Astrocyte of the hippocampus (primary cell): Measurements from ENCODE around the gene CDH15.
"Not testable (repeated sequence)": the region's sequence is repeated elsewhere in the genome, so short reads cannot be mapped to it uniquely, and the experiment has no call there.

Source experiments
- DNase-seq: peaks from one replicate; pipeline ENCODE4 v3.0.0; 2011; ENCODE audit warnings: low read depth, low spot score

Gene CDH15

DNA sequence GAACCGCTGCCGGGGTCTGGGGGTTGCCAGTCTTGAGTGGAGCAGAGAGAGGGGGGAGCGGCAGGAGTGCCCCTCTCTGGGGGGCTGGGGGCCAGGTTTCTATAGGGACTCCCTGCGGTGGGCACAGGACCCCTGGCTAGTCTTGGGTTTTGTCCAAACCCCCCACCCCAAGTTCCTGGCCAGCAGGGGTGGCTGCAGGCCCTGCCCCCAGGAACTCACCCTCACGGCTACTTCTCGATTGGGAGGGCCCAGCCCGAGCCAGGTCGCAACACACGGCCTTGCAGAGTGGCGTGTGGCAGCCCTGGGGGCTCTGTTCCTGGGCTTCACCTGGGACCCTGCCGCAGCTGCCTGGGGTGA, 601 bp downstream of the CDH15 start:
- DNase-seq: no peak

DNA sequence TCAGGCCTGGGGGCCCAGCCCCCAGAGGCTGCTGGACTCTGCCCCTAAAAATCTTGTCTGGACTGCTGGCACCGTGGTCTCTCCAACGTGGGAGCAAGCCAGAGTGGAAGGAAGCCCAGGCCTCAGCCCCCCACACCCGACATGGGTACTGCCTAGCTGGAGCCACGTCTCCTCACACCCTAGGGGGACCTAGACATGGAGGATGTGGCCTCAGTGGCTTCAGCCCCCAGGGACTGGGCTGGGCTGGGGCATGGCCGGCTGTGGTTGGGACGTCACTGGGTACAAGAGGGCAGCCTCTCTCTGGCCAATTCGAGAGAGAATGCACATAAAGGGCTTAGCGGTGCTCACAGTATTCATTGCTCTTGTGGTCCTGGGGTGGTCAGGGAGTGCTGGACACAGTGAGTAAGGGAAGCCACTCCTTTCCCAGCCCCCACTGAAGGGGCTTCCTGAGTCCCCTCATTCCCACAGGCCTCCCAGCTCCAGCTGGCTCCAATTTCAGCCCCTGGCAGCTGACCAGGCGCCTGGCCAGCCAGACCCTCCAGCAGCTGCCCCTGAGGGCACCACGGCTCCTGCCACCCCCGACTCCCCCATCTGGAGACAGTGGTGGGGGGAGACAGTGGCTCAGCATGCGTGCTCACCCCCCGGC, 1.1 kb downstream of the CDH15 start:
- no peak for DNase-seq

- no peak for DNase-seq
These were observed 1.8 kb downstream of the CDH15 start for GRCh38 chr16:89173174-89173921.

GRCh38 chr16:89174055-89174827, 2.7 kb downstream of the CDH15 start:
- DNase-seq: no peak

DNA sequence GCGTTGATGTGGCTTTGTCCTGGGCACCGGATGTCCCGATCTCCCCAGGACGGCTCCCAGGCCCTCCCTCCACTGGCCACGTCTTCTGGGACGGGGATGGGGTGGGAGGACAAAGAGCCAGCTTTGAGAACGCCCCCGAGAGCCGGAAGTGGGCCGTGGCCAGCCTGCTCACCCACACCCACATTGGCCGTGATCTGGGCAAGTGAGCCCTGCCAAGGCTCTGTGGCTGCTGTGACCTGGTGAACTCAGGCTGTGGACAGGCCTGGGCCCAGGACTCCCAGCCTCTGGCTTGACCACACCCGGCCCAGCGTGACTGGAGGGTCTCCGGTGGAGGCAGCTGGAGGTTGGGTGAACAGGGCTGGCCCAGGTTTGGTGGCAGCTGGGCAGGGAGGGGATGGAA, 3.3 kb downstream of the CDH15 start:
- DNase-seq: no peak

DNA sequence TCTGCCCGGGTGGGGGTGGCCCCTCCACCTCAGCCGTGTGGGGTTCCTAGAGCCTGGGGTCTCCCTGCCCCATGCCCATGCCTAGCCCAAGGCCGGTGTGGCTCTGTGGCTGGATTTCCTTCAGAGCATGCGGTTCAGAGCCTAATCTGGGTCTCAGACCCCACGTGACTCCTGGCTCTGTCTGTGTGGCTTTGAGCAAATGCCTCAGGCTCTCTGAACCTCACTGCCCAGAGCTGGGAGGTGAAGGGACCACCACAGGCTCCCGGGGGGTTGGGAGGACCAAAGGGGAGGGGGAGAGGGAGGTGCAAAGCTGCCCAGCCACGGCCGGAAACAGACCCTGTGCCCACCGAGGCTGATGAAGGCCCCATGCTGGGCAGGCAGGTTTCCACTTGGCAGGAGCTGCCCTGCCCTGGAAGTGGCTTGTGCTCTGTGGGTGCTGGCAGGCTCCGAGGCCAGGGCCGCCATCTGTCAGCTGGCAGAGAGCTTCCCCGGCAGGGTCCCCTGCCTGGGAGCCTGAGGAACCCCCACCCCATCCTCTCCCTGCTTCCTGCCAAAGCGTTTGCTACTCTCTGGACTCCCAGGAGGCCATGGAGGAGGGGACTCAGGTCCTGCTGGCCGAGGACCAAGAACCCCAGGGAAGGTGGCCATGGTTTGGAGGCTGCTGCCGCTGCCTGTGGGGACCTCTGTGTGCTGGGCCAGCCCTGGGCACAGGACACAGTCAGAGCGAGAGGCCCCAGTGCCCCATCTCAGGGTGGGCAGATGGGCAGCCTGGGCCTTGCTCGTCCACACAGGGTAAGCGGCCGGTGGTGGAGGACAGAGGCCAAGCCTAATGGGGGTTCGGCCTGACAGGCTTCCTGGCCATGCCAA, 4.0 kb downstream of the CDH15 start:
- DNase-seq: no peak

- no peak for DNase-seq
These were observed 4.7 kb downstream of the CDH15 start for GRCh38 chr16:89176147-89176690.

- DNase-seq: no peak
These were observed 5.2 kb downstream of the CDH15 start for GRCh38 chr16:89176717-89177116.

GRCh38 chr16:89177501-89177900, 6.0 kb downstream of the CDH15 start:
- DNase-seq: no peak

- DNase-seq: no peak
These were observed 7.1 kb downstream of the CDH15 start for GRCh38 chr16:89178453-89179147.

GRCh38 chr16:89179148-89179484, 7.6 kb downstream of the CDH15 start:
- DNase-seq: no peak

GRCh38 chr16:89179656-89180315, 8.2 kb downstream of the CDH15 start:
- no peak for DNase-seq

DNA sequence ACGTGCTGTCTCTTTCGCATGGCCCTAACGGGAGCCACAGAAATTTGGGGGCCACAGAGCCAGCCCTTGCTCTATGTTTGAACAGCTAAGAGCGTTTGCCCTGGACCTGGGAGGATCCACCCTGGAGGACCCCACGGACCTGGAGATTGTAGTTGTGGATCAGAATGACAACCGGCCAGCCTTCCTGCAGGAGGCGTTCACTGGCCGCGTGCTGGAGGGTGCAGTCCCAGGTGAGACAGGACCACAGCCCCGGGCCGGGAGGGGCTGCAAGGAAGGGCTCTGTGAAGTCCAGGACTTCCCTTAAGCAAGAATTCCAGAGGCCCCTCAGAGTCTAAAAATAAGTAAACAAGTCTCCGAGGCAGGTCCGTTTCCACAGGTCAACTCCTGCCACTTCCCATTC, 11.9 kb downstream of the CDH15 start:
- DNase-seq: no peak

DNA sequence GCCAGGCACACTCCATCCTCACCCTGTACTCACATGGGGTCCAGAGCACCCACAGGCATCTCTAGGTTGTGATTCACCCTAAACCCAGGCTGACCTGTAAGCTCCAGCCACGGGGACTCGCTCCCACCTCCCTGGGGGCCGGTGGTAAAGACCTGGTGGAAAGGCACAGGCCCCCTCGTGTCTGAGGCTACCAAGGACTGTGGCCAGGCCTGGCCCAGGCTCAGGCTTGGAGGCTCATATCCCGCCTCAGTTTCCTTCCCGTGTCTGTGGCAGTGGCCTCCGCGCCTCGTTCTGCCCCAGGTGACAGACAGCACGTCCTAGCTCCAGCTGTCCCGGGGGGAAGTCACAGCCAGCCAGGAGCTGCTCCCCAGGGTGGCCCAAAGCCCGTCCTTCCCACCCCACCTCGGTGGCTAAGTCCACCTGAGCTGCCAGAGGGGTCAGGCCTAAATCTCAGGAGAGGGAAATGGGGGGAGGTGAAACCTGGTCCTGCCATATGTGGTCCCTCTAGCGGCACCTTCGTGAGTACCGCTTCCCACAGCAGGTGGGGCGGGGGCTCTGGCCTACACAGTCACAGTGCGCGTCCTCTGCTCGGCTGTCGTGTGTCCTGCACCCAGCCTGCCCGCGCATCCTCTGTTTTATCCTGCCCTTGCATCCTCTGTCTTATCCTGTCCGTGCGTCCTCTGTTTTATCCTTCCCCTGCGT, 12.6 kb downstream of the CDH15 start:
- no peak for DNase-seq

GRCh38 chr16:89184677-89184932, 13.1 kb downstream of the CDH15 start:
- DNase-seq: no peak

DNA sequence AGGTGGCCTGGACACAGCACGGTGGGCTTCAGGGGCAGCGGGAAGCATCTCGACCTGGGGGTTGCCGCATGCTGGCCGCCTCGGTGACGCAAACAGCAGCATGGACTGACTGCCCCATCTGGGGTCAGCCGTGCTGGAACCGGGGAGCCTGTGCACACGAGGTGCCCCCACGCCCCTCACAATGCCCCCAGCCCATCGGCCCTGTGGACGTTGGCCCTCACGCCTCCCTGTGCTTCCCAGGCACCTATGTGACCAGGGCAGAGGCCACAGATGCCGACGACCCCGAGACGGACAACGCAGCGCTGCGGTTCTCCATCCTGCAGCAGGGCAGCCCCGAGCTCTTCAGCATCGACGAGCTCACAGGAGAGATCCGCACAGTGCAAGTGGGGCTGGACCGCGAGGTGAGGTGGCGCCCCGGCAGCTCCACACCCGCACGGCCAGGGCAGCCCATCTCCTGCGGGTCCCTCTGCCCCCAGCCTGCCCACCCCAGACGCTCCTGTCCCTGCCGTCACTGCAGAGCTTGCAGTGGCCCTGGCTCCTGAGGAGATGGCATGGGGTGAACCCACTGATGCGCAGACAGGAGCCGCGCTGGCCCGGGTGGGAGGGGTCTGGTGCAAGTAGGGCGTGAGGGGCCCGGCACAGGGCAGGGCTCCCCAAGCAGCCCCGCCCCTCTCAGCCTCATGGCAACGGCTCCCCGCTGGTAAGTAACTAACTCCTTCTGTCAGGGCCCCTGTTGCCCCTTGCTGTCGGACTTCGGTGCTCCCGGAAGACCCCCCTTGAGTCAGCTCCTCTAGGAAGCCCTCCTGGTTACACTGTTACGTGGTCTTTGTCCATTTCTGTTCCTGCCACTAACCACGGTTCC, 13.6 kb downstream of the CDH15 start:
- DNase-seq: no peak

DNA sequence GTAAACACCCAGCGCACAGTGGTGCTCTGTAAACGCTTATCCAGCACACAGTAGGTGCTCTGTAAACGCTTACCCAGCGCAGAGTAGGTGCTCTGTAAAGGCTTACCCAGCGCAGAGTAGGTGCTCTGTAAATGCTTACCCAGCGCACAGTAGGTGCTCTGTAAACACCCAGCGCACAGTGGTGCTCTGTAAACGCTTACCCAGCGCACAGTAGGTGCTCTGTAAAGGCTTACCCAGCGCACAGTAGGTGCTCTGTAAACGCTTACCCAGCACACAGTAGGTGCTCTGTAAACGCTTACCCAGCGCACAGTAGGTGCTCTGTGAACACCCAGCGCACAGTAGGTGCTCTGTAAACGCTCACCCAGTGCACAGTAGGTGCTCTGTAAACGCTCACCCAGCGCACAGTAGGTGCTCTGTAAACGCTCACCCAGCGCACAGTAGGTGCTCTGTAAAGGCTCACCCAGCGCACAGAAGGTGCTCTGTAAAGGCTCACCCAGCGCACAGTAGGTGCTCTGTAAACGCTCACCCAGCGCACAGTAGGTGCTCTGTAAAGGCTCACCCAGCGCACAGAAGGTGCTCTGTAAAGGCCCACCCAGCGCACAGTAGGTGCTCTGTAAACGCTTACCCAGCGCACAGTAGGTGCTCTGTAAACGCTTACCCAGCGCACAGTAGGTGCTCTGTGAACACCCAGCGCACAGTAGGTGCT, 14.5 kb downstream of the CDH15 start:
- DNase-seq: not testable (repeated sequence)

- DNase-seq: not testable (repeated sequence)
These were observed 15.1 kb downstream of the CDH15 start for GRCh38 chr16:89186593-89187031.
